H9 (cell line): ENCODE measurements around the gene ALDH1B1. TPM values are rescaled to one million over a fixed set of nuclear protein-coding genes. Genes with fewer than 3 reads are reported as not detected.

Experiments
- DNase-seq: peaks from one replicate; pipeline ENCODE4 v3.0.0-alpha.2; 2017
- H2AFZ ChIP-seq: one replicate; pipeline ENCODE4 v1.6.1; 2013; ENCODE audit warnings: mild to moderate bottlenecking, low read length, control low read depth, moderate library complexity
- H2AK5ac ChIP-seq: 2 replicates; pipeline ENCODE4 v1.6.1; 2013; ENCODE audit warnings: low read length, control low read depth, mixed read lengths; ENCODE audit not compliant: insufficient read length
- H2BK120ac ChIP-seq: one replicate; pipeline ENCODE4 v1.6.1; 2013; ENCODE audit warnings: low read depth, mild to moderate bottlenecking, low read length, control low read depth, inconsistent platforms; ENCODE audit not compliant: poor library complexity, severe bottlenecking
- H2BK12ac ChIP-seq: 2 replicates; pipeline ENCODE4 v1.6.1; 2013; ENCODE audit warnings: low read length, control low read depth, mixed read lengths, low read depth; ENCODE audit not compliant: insufficient read length
- H2BK15ac ChIP-seq: 2 replicates; pipeline ENCODE4 v1.6.1; 2013; ENCODE audit warnings: low read depth, low read length, control low read depth
- H2BK20ac ChIP-seq: one replicate; pipeline ENCODE4 v1.6.1; 2013; ENCODE audit warnings: low read depth, mild to moderate bottlenecking, low read length, control low read depth, inconsistent platforms; ENCODE audit not compliant: poor library complexity, severe bottlenecking
- H2BK5ac ChIP-seq: 2 replicates; pipeline ENCODE4 v1.6.1; 2013; ENCODE audit warnings: low read length, control low read depth, mixed read lengths; ENCODE audit not compliant: insufficient read length
- H3K14ac ChIP-seq: 2 replicates; pipeline ENCODE4 v1.6.1; 2013; ENCODE audit warnings: low read length, control low read depth; ENCODE audit not compliant: insufficient read depth
- H3K18ac ChIP-seq: 2 replicates; pipeline ENCODE4 v1.6.1; 2013; ENCODE audit warnings: low read depth, mild to moderate bottlenecking, mixed read lengths, low read length, control low read depth; ENCODE audit not compliant: insufficient read length
- H3K23ac ChIP-seq: 2 replicates; pipeline ENCODE4 v1.6.1; 2013; ENCODE audit warnings: low read length, control low read depth, mixed read lengths, low read depth; ENCODE audit not compliant: insufficient read length
- H3K23me2 ChIP-seq: 2 replicates; pipeline ENCODE4 v1.6.1; 2013; ENCODE audit warnings: low read depth, mild to moderate bottlenecking, mixed read lengths, low read length, control low read depth; ENCODE audit not compliant: insufficient read length, poor library complexity, severe bottlenecking
- H3K27ac ChIP-seq: 2 replicates; pipeline ENCODE4 v1.5.1; 2013; ENCODE audit warnings: low read length, control low read depth, mixed read lengths, low read depth; ENCODE audit not compliant: insufficient read length
- H3K27me3 ChIP-seq: 2 replicates; pipeline ENCODE4 v1.6.1; 2013; ENCODE audit warnings: low read length, control low read depth, inconsistent platforms; ENCODE audit not compliant: insufficient read depth
- H3K4ac ChIP-seq: 2 replicates; pipeline ENCODE4 v1.6.1; 2013; ENCODE audit warnings: low read depth, mild to moderate bottlenecking, control low read depth, inconsistent platforms, low read length, moderate library complexity
- H3K4me1 ChIP-seq: 2 replicates; pipeline ENCODE4 v1.6.1; 2013; ENCODE audit warnings: low read length, control low read depth, inconsistent platforms; ENCODE audit not compliant: insufficient read depth
- H3K4me2 ChIP-seq: 2 replicates; pipeline ENCODE4 v1.6.1; 2013; ENCODE audit warnings: low read length, control low read depth, mixed read lengths; ENCODE audit not compliant: insufficient read length, insufficient read depth
- H3K56ac ChIP-seq: 2 replicates; pipeline ENCODE4 v1.6.1; 2013; ENCODE audit warnings: low read depth, mild to moderate bottlenecking, mixed read lengths, low read length, control low read depth; ENCODE audit not compliant: insufficient read length
- H3K79me1 ChIP-seq: 2 replicates; pipeline ENCODE4 v1.6.1; 2013; ENCODE audit warnings: low read depth, mild to moderate bottlenecking, moderate library complexity, low read length, control low read depth, inconsistent platforms; ENCODE audit not compliant: insufficient read depth, poor library complexity, severe bottlenecking
- H3K79me2 ChIP-seq: 2 replicates; pipeline ENCODE4 v1.6.1; 2013; ENCODE audit warnings: low read length, control low read depth, inconsistent platforms; ENCODE audit not compliant: insufficient read depth
- H3K9ac ChIP-seq: 2 replicates; pipeline ENCODE4 v1.6.1; 2013; ENCODE audit warnings: low read length, control low read depth, mixed read lengths; ENCODE audit not compliant: insufficient read length; ENCODE audit errors: extremely low read depth
- H3K9me3 ChIP-seq: one replicate; pipeline ENCODE4 v1.6.1; 2013; ENCODE audit warnings: low read depth, low read length, inconsistent platforms; ENCODE audit not compliant: control insufficient read depth
- H3T11ph ChIP-seq: one replicate; pipeline ENCODE4 v1.6.1; 2013; ENCODE audit warnings: mild to moderate bottlenecking, low read length, control low read depth, inconsistent platforms
- H4K20me1 ChIP-seq: one replicate; pipeline ENCODE4 v1.6.1; 2013; ENCODE audit not compliant: control insufficient read depth, insufficient read length, insufficient read depth
- H4K5ac ChIP-seq: 2 replicates; pipeline ENCODE4 v1.6.1; 2013; ENCODE audit warnings: low read depth, mild to moderate bottlenecking, mixed read lengths, low read length, control low read depth; ENCODE audit not compliant: insufficient read length
- H4K8ac ChIP-seq: replicated peaks from 2 replicates; pipeline ENCODE4 v1.6.1; 2013; ENCODE audit warnings: low read length, control low read depth, mixed read lengths, low read depth; ENCODE audit not compliant: insufficient read length
- H4K91ac ChIP-seq: 2 replicates; pipeline ENCODE4 v1.6.1; 2013; ENCODE audit warnings: low read depth, mild to moderate bottlenecking, moderate library complexity, mixed read lengths, low read length, control low read depth; ENCODE audit not compliant: insufficient read length
- H3K27ac Mint-ChIP-seq, 3 experiments: 2 replicates in 2 of 3; 3 replicates in 1 of 3; pipeline ENCODE4 v1.8.0; 2020 to 2021; ENCODE audit warnings: mixed read lengths in 3 of 3, mild to moderate bottlenecking in 1 of 3, moderate library complexity in 1 of 3
- H3K27me3 Mint-ChIP-seq: 2 replicates; pipeline ENCODE4 v1.8.0; 2021; ENCODE audit warnings: low read depth, mild to moderate bottlenecking, moderate library complexity, mixed read lengths
- H3K36me3 Mint-ChIP-seq, 3 experiments: 2 replicates in 2 of 3; 3 replicates in 1 of 3; pipeline ENCODE4 v1.8.0; 2020 to 2021; ENCODE audit warnings: low read depth in 3 of 3, mixed read lengths in 3 of 3; ENCODE audit not compliant: insufficient read depth in 1 of 3
- H3K4me1 Mint-ChIP-seq, 2 experiments: 2 replicates each; pipeline ENCODE4 v1.8.0; 2020; ENCODE audit warnings: mixed read lengths in 2 of 2
- H3K4me3 Mint-ChIP-seq, 2 experiments: 2 replicates in 1 of 2; 3 replicates in 1 of 2; pipeline ENCODE4 v1.8.0; 2020 to 2021; ENCODE audit warnings: mild to moderate bottlenecking in 2 of 2, mixed read lengths in 2 of 2, moderate library complexity in 1 of 2
- H3K9me3 Mint-ChIP-seq, 2 experiments: 2 replicates in 1 of 2; 3 replicates in 1 of 2; pipeline ENCODE4 v1.8.0; 2020; ENCODE audit warnings: mild to moderate bottlenecking in 2 of 2, mixed read lengths in 2 of 2, moderate library complexity in 1 of 2
- WGBS: extraction: QIAGEN DNeasy Blood & Tissue Kit; methylation state at CpG from one replicate; pipeline ENCODE4 v1.1.7; 2013; ENCODE audit warnings: missing lambda C conversion rate, low lambda C conversion rate, mixed read lengths; ENCODE audit not compliant: insufficient read length; ENCODE audit errors: extremely low coverage; 5-methylcytosine and 5-hydroxymethylcytosine counted together
- total RNA-seq: library from RNA; stranded (reverse); gene quantifications from 2 replicates; pipeline ENCODE4 v1.2.1, GENCODE V29; 2021
- TF ChIP-seq, protein P1 (sequence below): fragments of 200-600 bp; sonication (generic); conservative IDR thresholded peaks from 3 replicates; pipeline ENCODE4 v1.8.0; 2021; ENCODE audit warnings: antibody characterized with exemption, mild to moderate bottlenecking

The ALDH1B1 gene
- total RNA-seq, 1 experiment from 2014 or later: 49.6 TPM

DNA sequence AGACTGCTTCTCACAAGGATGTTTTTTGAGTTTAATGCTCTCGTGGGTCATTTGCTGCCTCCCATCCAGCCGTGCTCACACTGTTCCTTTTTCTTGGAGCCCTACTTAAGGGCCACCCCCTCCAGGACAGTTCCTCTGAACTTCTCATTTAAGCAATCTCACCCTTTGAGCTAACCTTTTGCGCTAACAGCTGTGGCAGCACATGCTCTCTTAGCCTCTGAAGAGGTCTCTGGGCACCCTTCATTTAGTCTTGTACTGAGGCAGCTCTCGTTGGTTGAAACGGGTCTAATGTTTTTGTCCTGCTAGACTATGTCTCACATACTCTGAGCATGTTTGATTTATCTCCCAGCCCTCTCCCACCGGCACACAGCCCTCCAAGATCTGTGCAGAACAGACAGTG is 11.8 kb downstream of the ALDH1B1 start:
- Histone ChIP-seq H3K23me2 (no peaks in the 10 kb centered on the region), H3K4me2 (no peak overlapping the region), H3K27ac (no peak overlapping the region), H3K14ac (no peak overlapping the region), H2BK15ac (no peak overlapping the region), H3T11ph (no peak overlapping the region), H3K4ac (no peak overlapping the region), H3K4me1 (no peaks in the 10 kb centered on the region), H2AFZ (no peak overlapping the region), H2BK20ac (no peak overlapping the region), H3K18ac (no peak overlapping the region), H2BK5ac (no peak overlapping the region), H3K23ac (no peak overlapping the region), H3K56ac (no peak overlapping the region), H4K20me1 (no peaks in the 10 kb centered on the region), H3K79me1 (no peaks in the 10 kb centered on the region), H4K91ac (no peak overlapping the region), H2BK120ac (no peak overlapping the region), H2AK5ac (no peak overlapping the region), H3K9me3 (no peaks in the 10 kb centered on the region), H3K79me2 (no peaks in the 10 kb centered on the region), H4K5ac (no peak overlapping the region), H3K9ac (no peak overlapping the region), H4K8ac (no peak overlapping the region), H2BK12ac (no peak overlapping the region), H3K27me3 (no peaks in the 10 kb centered on the region)
- TF ChIP-seq, protein P1, sequence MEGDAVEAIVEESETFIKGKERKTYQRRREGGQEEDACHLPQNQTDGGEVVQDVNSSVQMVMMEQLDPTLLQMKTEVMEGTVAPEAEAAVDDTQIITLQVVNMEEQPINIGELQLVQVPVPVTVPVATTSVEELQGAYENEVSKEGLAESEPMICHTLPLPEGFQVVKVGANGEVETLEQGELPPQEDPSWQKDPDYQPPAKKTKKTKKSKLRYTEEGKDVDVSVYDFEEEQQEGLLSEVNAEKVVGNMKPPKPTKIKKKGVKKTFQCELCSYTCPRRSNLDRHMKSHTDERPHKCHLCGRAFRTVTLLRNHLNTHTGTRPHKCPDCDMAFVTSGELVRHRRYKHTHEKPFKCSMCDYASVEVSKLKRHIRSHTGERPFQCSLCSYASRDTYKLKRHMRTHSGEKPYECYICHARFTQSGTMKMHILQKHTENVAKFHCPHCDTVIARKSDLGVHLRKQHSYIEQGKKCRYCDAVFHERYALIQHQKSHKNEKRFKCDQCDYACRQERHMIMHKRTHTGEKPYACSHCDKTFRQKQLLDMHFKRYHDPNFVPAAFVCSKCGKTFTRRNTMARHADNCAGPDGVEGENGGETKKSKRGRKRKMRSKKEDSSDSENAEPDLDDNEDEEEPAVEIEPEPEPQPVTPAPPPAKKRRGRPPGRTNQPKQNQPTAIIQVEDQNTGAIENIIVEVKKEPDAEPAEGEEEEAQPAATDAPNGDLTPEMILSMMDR: no peak
- Mint-ChIP-seq H3K36me3 (peaks cover 0 to 6% (median 3%) of the 10 kb centered on the region in 3 experiments; a peak in 4 of 7 replicates), H3K4me1 (peaks cover 14 to 18% of the 10 kb centered on the region in 2 experiments), H3K9me3 (no peaks in the 10 kb centered on the region; a peak in 1 of 5 replicates), H3K27me3 (peaks cover 8% of the 10 kb centered on the region), H3K4me3 (no peak overlapping the region), H3K27ac (no peak overlapping the region)
- WGBS: no CpG with 5 or more reads among the region's 6 CpGs
- no peak for DNase-seq
